HepG2 (cell line): ENCODE data around the gene DUSP16. TPM values are rescaled to one million over a fixed set of nuclear protein-coding genes. Genes with fewer than 3 reads are reported as not detected.

Experiments
- ATAC-seq: fragments of 200-7000 bp; cut with Tn5 transposase; 3 replicates; pipeline ENCODE4 v1.9.1; 2020; ENCODE audit warnings: mild to moderate bottlenecking, moderate library complexity
- BruUV-seq: library from RNA; stranded (reverse); fragments of 400-500 nt; replicated peaks from 2 replicates; lab custom pipeline; 2021; lab: Mats Ljungman, UMichigan
- CTCF ChIA-PET: fragments of 300-600 bp; formaldehyde crosslinking; extraction: SDS; loops from one replicate; lab custom pipeline; 2021; ENCODE audit warnings: low total read pairs, inconsistent platforms, low intra/inter-chr PET ratio; lab: Yijun Ruan, JAX
- POLR2A ChIA-PET: fragments of 350-600 bp; sonication (Branson Sonifier 250); formaldehyde crosslinking; loops from one replicate; lab custom pipeline; 2020; ENCODE audit warnings: antibody characterized with exemption, inconsistent platforms; lab: Yijun Ruan, JAX
- DNase-seq: peaks from one replicate; pipeline ENCODE4 v3.0.0-alpha.2; 2015; ENCODE audit warnings: low spot score
- FAIRE-seq: peaks from 3 replicates; lab custom pipeline; 2011; peaks lifted over from hg19 to GRCh38; lab: Jason Lieb, UNC
- H2AFZ ChIP-seq: one replicate; pipeline ENCODE4 v1.6.1; 2011; ENCODE audit warnings: low read length, inconsistent platforms
- H3K27ac ChIP-seq: fragments of 300-600 bp; 3 replicates; pipeline ENCODE4 v1.8.0; 2011; ENCODE audit warnings: mixed run types, mild to moderate bottlenecking, mixed read lengths, low read length, inconsistent platforms; ENCODE audit not compliant: insufficient read depth; ENCODE audit errors: extremely low read length
- H3K27me3 ChIP-seq, 2 experiments: fragments of 200-600 bp in 1 of 2; 2 replicates in 1 of 2; 3 replicates in 1 of 2; pipeline versions ENCODE4 v1.6.0 to v1.8.0; 2011; ENCODE audit warnings: low read length in 2 of 2, mild to moderate bottlenecking in 2 of 2, moderate library complexity in 2 of 2, inconsistent platforms in 1 of 2; ENCODE audit not compliant: insufficient read depth in 2 of 2, control insufficient read depth in 1 of 2
- H3K36me3 ChIP-seq, 2 experiments: fragments of 200-600 bp in 1 of 2; replicated peaks in 1 of 2; 2 replicates in 1 of 2; 3 replicates in 1 of 2; pipeline versions ENCODE4 v1.5.1 to v1.8.0; 2011; ENCODE audit warnings: low read length in 2 of 2, inconsistent platforms in 1 of 2; ENCODE audit not compliant: insufficient read depth in 2 of 2, control insufficient read depth in 1 of 2
- H3K4me1 ChIP-seq: 2 replicates; pipeline ENCODE4 v1.5.1; 2012; ENCODE audit warnings: low read length, inconsistent platforms; ENCODE audit not compliant: insufficient read depth
- H3K4me2 ChIP-seq: 2 replicates; pipeline ENCODE4 v1.6.0; 2011; ENCODE audit warnings: low read depth, low read length, inconsistent platforms
- H3K4me3 ChIP-seq, 3 experiments: fragments of 200-600 bp in 1 of 3; sonication (generic), shearing (Covaris generic) in 1 of 3; replicated peaks in 1 of 3; 2 replicates each; pipeline ENCODE4 v1.5.1; 2011 to 2016; ENCODE audit warnings: low read length in 3 of 3, inconsistent platforms in 2 of 3, low read depth in 2 of 3, mild to moderate bottlenecking in 2 of 3, control low read depth in 1 of 3, mixed read lengths in 1 of 3; ENCODE audit not compliant: insufficient read depth in 1 of 3
- H3K79me2 ChIP-seq: one replicate; pipeline ENCODE4 v1.6.1; 2011; ENCODE audit warnings: low read length, inconsistent platforms; ENCODE audit not compliant: insufficient read depth
- H3K9ac ChIP-seq: 2 replicates; pipeline ENCODE4 v1.6.0; 2011; ENCODE audit warnings: mild to moderate bottlenecking, low read depth, low read length, inconsistent platforms; ENCODE audit not compliant: insufficient read depth
- H3K9me3 ChIP-seq: 2 replicates; pipeline ENCODE4 v1.5.1; 2012; ENCODE audit warnings: mild to moderate bottlenecking, low read length
- H4K20me1 ChIP-seq: 2 replicates; pipeline ENCODE4 v1.6.0; 2011; ENCODE audit warnings: inconsistent platforms, mild to moderate bottlenecking, low read length, moderate library complexity; ENCODE audit not compliant: insufficient read depth
- AGO2 ChIP-seq: fragments of 200-400 bp; formaldehyde crosslinking; optimal IDR thresholded peaks from 2 replicates; pipeline ENCODE3; 2017; ENCODE audit warnings: mild to moderate bottlenecking, low read depth, low read length, moderate library complexity
- CBX2 ChIP-seq, 2 experiments: fragments of 200-600 bp in 1 of 2; sonication (generic); formaldehyde crosslinking in 1 of 2; IDR thresholded peaks; 2 replicates each; pipeline versions ENCODE4 v1.7.0 to v1.8.1; 2018 to 2022; ENCODE audit warnings: low read depth in 2 of 2, low read length in 1 of 2, mild to moderate bottlenecking in 1 of 2, missing genetic modification reagents in 1 of 2
- CCAR2 ChIP-seq: fragments of 200-400 bp; formaldehyde crosslinking; optimal IDR thresholded peaks from 2 replicates; pipeline ENCODE3; 2018; ENCODE audit warnings: low read depth, mild to moderate bottlenecking, low read length, moderate library complexity
- CHD2 ChIP-seq: IDR thresholded peaks from 2 replicates; pipeline ENCODE4 v1.6.1; 2011; ENCODE audit warnings: low read depth, low read length, improper control_type of control experiment
- ELF3 ChIP-seq: IDR thresholded peaks from 2 replicates; pipeline ENCODE4 v1.6.1; 2016; ENCODE audit warnings: missing genetic modification reagents, missing compliant biosample characterization
- FOXP1 ChIP-seq, 2 experiments: fragments of 450-650 bp in 1 of 2; IDR thresholded peaks; 2 replicates each; pipeline ENCODE4 v1.6.1; 2017 to 2018; ENCODE audit warnings: antibody characterized with exemption in 1 of 2
- NKX3-1 ChIP-seq: sonication (generic); formaldehyde crosslinking; IDR thresholded peaks from 2 replicates; pipeline ENCODE4 v1.5.0; 2020; ENCODE audit warnings: missing genetic modification reagents
- NR2F6 ChIP-seq, 2 experiments: IDR thresholded peaks; 2 replicates each; pipeline ENCODE4 v1.6.1; 2016; ENCODE audit warnings: antibody characterized with exemption in 1 of 2, mild to moderate bottlenecking in 1 of 2
- POLR2A ChIP-seq, 2 experiments: IDR thresholded peaks; 2 replicates each; pipeline ENCODE4 v1.6.1; 2011; ENCODE audit warnings: low read depth in 2 of 2, low read length in 2 of 2, mild to moderate bottlenecking in 1 of 2, moderate library complexity in 1 of 2; ENCODE audit not compliant: insufficient read depth in 1 of 2
- RBFOX2 ChIP-seq: fragments of 200-400 bp; formaldehyde crosslinking; IDR thresholded peaks from 2 replicates; pipeline ENCODE4 v1.6.1; 2017; ENCODE audit warnings: low read depth, mild to moderate bottlenecking, low read length
- RBM22 ChIP-seq: fragments of 200-400 bp; formaldehyde crosslinking; optimal IDR thresholded peaks from 2 replicates; pipeline ENCODE3; 2017; ENCODE audit warnings: mild to moderate bottlenecking, low read length, moderate library complexity
- SRSF1 ChIP-seq: fragments of 200-400 bp; formaldehyde crosslinking; optimal IDR thresholded peaks from 2 replicates; pipeline ENCODE3; 2017; ENCODE audit warnings: mild to moderate bottlenecking, low read depth, low read length, moderate library complexity
- ZBTB20 ChIP-seq: sonication (generic); formaldehyde crosslinking; IDR thresholded peaks from 2 replicates; pipeline ENCODE4 v1.8.1; 2023; ENCODE audit warnings: missing genetic modification reagents, low read depth, mild to moderate bottlenecking, borderline replicate concordance
- ZNF121 ChIP-seq: sonication (generic); formaldehyde crosslinking; IDR thresholded peaks from 2 replicates; pipeline ENCODE4 v1.5.0; 2020; ENCODE audit warnings: mild to moderate bottlenecking, missing genetic modification reagents
- ZNF556 ChIP-seq: sonication (generic); formaldehyde crosslinking; IDR thresholded peaks from 2 replicates; pipeline ENCODE4 v1.4.0; 2020; ENCODE audit warnings: mild to moderate bottlenecking, missing genetic modification reagents, borderline replicate concordance
- ZNF567 ChIP-seq: sonication (generic); formaldehyde crosslinking; IDR thresholded peaks from 2 replicates; pipeline ENCODE4 v1.8.1; 2023; ENCODE audit warnings: mild to moderate bottlenecking, missing genetic modification reagents, borderline replicate concordance
- WGBS: methylation state at CpG from one replicate; pipeline ENCODE4 v1.1.6; 2017; ENCODE audit warnings: low lambda C conversion rate; 5-methylcytosine and 5-hydroxymethylcytosine counted together
- in situ Hi-C: cut with HindIII; loops from 2 replicates; pipeline ENCODE4 v1.10.0; 2017; ENCODE audit warnings: low pct_unique_long_range_greater_than_20kb; ENCODE audit not compliant: extremely low pct_ligation_motif_present
- intact Hi-C: fragments of 100-400 bp; cut with micrococcal nuclease; formaldehyde crosslinking; loops from one replicate; pipeline ENCODE4 v1.10.0; 2022; ENCODE audit not compliant: unreplicated experiment
- polyA plus RNA-seq, 8 experiments: library from polyadenylated mRNA; depleted of rRNA in 3 of 8; stranded (reverse) in 7 of 8; unstranded in 1 of 8; fragments of >200 nt; fragmentation: Illumina TruSeq in 4 of 8; extraction: Trizol in 4 of 8; gene quantifications; 2 replicates each; pipeline versions ENCODE4 v1.2.1 to v1.2.3, GENCODE V29; 2011 to 2016; ENCODE audit warnings: low read depth in 4 of 8, missing spikeins in 1 of 8, mixed read lengths in 1 of 8; ENCODE audit not compliant: insufficient read depth in 1 of 8
- total RNA-seq, 5 experiments: library from RNA; depleted of rRNA; stranded (reverse); fragments of >200 nt; fragmentation: Illumina TruSeq; extraction: Trizol; gene quantifications; 2 replicates each; pipeline ENCODE4 v1.2.3, GENCODE V29; 2016; ENCODE audit warnings: low read depth in 1 of 5

Gene DUSP16
- total and polyA plus RNA-seq, 2 of the 13 experiments (the other 11 are each of a cell fraction or from before 2014, with no cell fraction given), result 45.7 to 46.6 TPM

DNA sequence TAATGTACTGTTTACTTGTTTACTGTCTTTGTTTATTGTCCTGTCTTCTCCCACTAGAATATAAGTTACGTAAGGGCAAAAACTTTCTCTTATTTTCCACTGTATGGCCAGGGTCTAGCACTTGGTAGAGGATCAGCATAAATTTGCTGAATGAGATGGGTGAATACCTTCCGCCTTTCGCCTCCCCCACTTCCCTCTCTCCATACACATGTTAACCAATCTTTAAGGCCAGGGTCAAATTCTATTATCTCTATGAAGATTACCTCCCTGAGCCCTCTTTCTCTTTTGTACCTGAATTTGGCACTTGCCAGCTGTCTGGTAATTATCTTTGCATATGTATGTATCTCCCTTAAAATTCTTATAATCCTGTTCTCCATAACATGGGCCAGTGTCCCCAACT is 4.9 kb downstream of the DUSP16 start:
- intact Hi-C loops, result no loop called here
- FAIRE-seq, result no peak

DNA sequence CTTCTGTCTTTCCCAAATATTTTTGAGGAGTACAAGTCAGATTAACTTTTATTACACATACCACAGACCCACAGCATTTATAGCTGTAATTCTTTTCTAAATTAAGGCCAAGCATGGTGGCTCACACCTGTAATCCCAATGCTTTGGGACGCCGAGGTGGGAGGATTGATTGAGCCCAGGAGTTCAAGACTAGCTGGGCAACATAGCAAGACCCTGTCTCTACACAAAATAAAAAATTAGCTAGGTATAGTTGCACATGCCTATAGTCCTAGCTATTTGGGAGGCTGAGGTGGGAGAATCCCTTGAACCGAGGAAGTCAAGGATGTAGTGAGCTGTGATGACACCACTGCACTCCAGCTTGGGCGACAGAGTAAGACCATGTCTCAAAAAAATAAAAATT is 7.0 kb downstream of the DUSP16 start:
- H2AFZ ChIP-seq, result no peak overlapping the region
- peak overlapping the region; percentile 37; the same call in 1 of the 2 replicates for H3K9ac ChIP-seq
- peaks cover 95% of the 10 kb centered on the region for H3K79me2 ChIP-seq
- FAIRE-seq (no peak), DNase-seq (no peak), ATAC-seq (no peak)
- in situ Hi-C loops, result no loop called here
- H3K27me3 ChIP-seq, result no peaks in the 10 kb centered on the region; a peak in 1 of 5 replicates
- intact Hi-C loops, result no loop called here
- ChIA-PET POLR2A (interaction anchor here (1.3 kb wide), 1 partner anchor 10 kb away, joined by 8 read pairs; no protein-coding TSS in a partner anchor), CTCF (no interaction called here)
- BruUV-seq, result no TSS peak
- no peaks in the 10 kb centered on the region for H3K9me3 ChIP-seq
- H3K27ac ChIP-seq, result no peak overlapping the region
- peaks cover 2% of the 10 kb centered on the region; the same call in 1 of the 2 replicates for H4K20me1 ChIP-seq
- H3K36me3 ChIP-seq, result peaks cover 0 to 10% of the 10 kb centered on the region in 2 experiments; a peak in 2 of 5 replicates
- peaks cover 72% of the 10 kb centered on the region for H3K4me1 ChIP-seq
- peak overlapping the region; percentile 35 for H3K4me2 ChIP-seq
- H3K4me3 ChIP-seq, result no peak overlapping the region; a peak in 1 of 6 replicates
- no peak for TF ChIP-seq ZBTB20 (CRISPR knock-in tag)
- no peak for TF ChIP-seq CHD2
- TF ChIP-seq ZNF567, result no peak
- TF ChIP-seq ZNF121, result peak; percentile 70
- no peak for TF ChIP-seq SRSF1
- no peak for TF ChIP-seq ZNF556 (CRISPR knock-in tag)
- TF ChIP-seq CBX2 (IDR thresholded peaks at IDR 0.05; ENCODE audit: low read depth, low read length), result no peak
- no peak for TF ChIP-seq CBX2 (CRISPR knock-in tag; IDR thresholded peaks at IDR 0.05; ENCODE audit: low read depth)
- TF ChIP-seq CCAR2, result no peak
- TF ChIP-seq, all 625 proteins: peak for 1
- WGBS, result 94% methylated on average over 4 of the region's 4 CpGs

More for the DNA sequence above, 4.9 kb downstream of the DUSP16 start:
- Histone ChIP-seq H2AFZ (no peak overlapping the region), H3K9ac (peak overlapping the region; percentile 99; the same call in 1 of the 2 replicates), H3K27ac (peak overlapping the region; percentile 1), H3K4me2 (peak overlapping the region; percentile 85), H3K36me3 (peaks cover 0 to 10% of the 10 kb centered on the region in 2 experiments; a peak in 2 of 5 replicates), H3K4me3 (peak overlapping the region; percentile 26 to 77 (median 27); a peak in 5 of 6 replicates), H3K79me2 (peaks cover 88% of the 10 kb centered on the region), H4K20me1 (peaks cover 2% of the 10 kb centered on the region; the same call in 1 of the 2 replicates), H3K9me3 (no peaks in the 10 kb centered on the region), H3K4me1 (peaks cover 57% of the 10 kb centered on the region)
- no TSS peak for BruUV-seq
- CTCF ChIA-PET, result no interaction called here
- in situ Hi-C loops, result no loop called here
- no peak for DNase-seq
- POLR2A ChIA-PET, result interaction anchor here (1.1 kb wide), 2 partner anchors 10 to 158 kb away, joined by 3 read pairs; no protein-coding TSS in a partner anchor
- 94% methylated on average over 3 of the region's 3 CpGs for WGBS
- ATAC-seq, result no peak
- no peak for TF ChIP-seq ELF3 (CRISPR knock-in tag)
- TF ChIP-seq NR2F6 (IDR thresholded peaks at IDR 0.05), result 0 out of 2 replicates have a peak, but pooled peaks have one; percentile 1
- no peak for TF ChIP-seq NR2F6 (CRISPR knock-in tag; IDR thresholded peaks at IDR 0.05)
- TF ChIP-seq POLR2A (IDR thresholded peaks at IDR 0.05; ENCODE audit: insufficient read depth in 1 of 2, low read depth in 2 of 2, low read length in 2 of 2), result peak in 1 of 2 experiments; percentile 24; a peak in 1 of 4 replicates
- no peak for TF ChIP-seq FOXP1 (IDR thresholded peaks at IDR 0.05)
- peak; percentile 37; the same call in 1 of the 2 replicates for TF ChIP-seq FOXP1 (CRISPR knock-in tag; IDR thresholded peaks at IDR 0.05)
- no peak for TF ChIP-seq ZNF567
- TF ChIP-seq RBFOX2, result peak; percentile 74; the same call in 1 of the 2 replicates
- 0 out of 2 replicates have a peak, but pooled peaks have one; percentile 49 for TF ChIP-seq NKX3-1 (CRISPR knock-in tag)
- peak; percentile 84 for TF ChIP-seq RBM22
- TF ChIP-seq AGO2, result peak; percentile 44
- TF ChIP-seq, all 625 proteins: peak for 7
- H3K27me3 ChIP-seq, result no peaks in the 10 kb centered on the region; a peak in 1 of 5 replicates
